Measurements from ENCODE around the gene HENMT1.
"Not testable (repeated sequence)": the region's sequence is repeated elsewhere in the genome, so short reads cannot be mapped to it uniquely, and the experiment has no call there.

HENMT1 gene

DNA sequence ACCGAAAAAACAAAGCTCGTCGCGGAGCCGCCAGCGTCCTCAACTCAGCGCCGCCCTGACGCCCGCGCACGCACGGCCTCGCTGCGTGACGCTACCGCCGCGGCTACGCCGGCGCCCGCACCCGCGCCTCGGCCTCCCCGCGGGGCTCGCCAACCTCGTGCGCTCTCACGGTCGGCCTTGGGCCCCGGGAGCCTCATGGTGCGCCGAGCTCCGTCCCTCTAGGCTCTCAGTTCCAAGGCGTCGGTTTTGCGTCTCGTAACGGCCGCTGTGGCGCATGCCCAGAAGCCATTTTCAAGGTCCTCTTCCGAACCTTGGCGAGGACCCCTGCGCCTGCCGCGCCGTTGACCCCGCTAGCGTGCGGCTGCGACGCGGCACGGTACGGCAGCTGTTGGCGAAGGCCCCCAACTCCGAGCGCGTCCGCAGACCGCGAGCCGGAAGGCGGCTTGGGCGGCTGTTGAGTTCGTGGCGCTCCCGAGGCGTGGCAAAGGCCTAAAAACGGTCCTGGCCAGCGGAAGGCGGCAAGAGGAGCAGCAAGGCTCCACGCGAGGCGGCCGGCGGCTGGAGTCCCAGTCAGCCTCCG, at the start of gene HENMT1:
TSS of gene HENMT1 (minus strand) at position 64 of the 580 bp plus-strand sequence. CDS start 1,209 bp downstream, outside the sequence.
- DNase-seq (ENCODE audit: low read depth in 4 of 4, low spot score in 1 of 4) = peak; percentile 52 to 64 (median 62)

DNA sequence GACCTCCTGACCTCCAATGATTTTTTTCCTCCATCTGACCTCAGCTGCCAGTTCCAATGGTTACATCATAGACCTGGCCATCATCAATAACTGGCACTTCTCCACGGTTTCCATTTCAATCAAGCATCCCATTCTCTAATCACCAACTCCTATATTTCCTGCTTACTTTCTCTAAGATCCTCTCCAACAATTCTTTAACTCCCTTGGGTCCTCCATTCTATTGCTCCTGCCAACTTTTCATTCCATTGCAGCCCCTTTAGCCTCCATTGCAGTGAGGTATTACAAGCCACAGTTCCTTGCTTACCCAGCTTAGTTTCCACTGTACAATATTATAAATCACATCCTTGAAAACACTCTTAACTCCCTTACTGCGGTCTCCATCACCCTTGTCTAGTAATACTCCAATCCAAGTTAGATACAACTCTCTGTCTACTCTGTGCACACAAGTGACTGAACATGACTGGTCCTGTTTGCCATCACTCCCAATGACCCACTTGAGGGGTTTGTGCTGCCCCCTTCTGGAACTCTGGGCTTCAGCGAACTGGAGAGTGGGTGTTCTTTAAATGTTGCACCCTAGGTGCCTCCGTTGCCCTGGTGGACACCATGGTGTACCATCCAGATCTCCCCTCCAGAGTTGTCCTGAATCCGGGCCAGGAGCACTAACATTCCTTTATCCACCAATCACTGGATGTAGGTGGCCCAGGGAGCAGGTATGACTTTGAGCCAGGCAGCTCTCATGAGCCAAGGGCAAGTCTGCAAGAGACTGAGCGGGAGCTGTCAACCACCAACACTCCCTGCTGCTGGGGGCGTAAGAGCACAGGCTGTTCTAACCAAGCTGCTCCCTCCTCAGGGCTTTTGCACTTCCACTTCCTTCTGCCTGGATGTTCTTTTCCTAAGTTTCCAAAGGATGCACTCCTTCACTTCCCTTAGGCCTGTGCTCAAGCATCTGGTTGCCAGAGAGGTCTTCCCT, 48.1 kb upstream of the HENMT1 start:
- peak in 1 of 4 experiments; percentile 22 for DNase-seq (ENCODE audit: low read depth in 4 of 4, low spot score in 1 of 4)

DNA sequence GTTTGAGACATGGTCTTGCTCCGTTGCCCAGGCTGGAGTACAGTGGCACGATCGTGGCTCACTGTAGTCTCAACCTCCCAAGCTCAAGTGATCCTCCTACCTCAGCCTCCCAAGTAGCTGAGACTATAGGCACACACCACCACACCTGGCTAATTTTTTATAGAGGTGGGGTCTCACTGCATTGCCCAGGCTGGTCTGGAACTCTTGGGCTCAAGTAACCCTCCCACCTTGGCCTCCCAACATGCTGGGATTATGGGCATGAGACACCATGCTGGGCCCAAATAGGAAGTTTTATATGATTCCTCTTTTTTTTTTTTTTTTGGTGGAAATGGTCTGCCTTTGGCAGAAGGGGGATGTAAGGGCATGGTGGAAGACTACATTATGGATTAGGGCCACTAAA, 45.8 kb upstream of the HENMT1 start:
- DNase-seq (ENCODE audit: low read depth in 4 of 4, low spot score in 1 of 4) = no peak

DNA sequence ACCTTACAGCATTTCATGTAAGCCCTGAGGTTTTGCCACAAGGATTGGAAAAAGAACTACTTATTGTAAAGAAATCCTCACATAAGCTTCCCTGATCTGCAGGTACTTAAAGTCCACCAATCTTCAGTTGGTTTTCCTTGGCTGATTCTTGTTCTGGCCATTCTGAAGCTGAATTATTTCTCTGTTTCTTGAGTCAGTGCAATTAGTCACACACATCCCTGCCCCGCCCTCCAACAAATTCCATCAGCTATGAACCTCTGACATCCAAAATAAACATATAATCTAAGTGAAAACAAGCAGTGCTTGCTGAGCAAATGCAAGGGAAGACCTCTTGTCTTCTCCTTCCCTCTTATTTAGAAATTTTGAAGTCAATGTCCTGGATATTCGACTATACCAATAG, 43.6 kb upstream of the HENMT1 start:
- DNase-seq (ENCODE audit: low read depth in 4 of 4, low spot score in 1 of 4) = no peak

DNA sequence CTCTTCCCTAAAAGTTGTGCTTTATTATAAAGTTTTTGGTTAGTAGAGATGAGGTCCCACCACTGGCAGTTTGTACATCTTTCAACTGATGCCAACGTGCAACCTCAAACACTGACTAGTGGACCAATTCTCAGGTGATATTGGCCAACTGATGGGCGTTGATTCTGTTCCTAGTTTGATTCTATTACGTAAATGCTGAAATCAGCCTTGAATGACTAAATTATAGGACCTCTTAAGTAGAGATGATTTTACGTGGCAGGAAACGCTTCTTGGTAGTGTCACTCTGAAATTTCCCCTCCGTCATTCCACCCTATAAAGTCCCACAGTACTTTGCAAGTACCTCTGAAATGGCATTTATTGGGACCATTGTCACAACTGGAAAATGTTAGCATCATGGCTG, 43.0 kb upstream of the HENMT1 start:
- DNase-seq (ENCODE audit: low read depth in 4 of 4, low spot score in 1 of 4) = no peak

DNA sequence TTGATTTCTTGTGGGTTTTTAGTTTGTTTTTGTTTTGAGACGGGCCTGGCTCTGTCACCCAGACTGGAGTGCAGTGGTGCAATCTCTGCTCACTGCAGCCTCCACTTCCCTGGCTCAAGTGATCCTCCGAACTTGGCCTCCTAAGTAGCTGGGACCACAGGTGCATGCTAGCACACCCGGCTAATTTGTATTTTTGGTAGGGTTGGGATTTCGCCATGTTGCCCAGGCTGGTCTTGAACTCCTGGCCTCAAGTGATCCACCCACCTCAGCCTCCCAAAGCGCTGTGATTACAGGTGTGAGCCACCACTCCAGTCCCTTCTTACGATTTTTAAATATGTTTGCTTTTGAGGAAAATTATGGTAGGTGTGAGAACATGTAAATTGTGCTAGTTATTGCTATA, 41.2 kb upstream of the HENMT1 start:
- not testable (repeated sequence) for DNase-seq (ENCODE audit: low read depth in 4 of 4, low spot score in 1 of 4)

DNA sequence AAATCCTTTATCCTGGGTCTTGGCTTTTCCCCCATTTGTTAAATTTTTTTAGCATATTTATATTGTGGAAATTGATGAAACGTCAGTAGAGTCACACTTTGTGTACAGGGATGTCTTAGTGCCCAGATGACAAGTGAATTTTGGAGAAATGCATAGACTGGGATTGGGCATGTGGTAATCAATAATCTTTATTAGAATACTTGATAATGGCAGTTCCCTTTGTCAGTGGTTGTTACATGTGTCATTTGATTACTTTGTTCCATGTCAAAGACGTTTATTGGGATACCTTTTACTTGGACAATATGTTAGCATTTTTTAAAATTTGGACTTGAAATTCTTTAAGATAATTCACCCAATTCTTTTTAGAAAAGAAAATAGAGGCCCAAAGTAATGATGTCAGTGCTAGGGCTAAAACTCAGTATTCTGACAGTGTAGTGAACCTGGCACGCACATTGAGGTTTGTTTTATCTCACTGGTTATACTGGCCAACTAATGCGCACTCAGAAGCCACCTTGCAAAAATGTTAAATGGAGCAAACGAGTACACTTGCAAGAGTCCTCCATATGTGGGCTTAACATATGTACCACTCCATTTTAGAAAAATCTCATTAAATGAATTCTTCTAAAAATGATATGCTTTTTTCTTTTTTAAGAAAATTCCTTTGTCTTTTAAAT, 40.4 kb upstream of the HENMT1 start:
- no peak for DNase-seq (ENCODE audit: low read depth in 4 of 4, low spot score in 1 of 4)

DNA sequence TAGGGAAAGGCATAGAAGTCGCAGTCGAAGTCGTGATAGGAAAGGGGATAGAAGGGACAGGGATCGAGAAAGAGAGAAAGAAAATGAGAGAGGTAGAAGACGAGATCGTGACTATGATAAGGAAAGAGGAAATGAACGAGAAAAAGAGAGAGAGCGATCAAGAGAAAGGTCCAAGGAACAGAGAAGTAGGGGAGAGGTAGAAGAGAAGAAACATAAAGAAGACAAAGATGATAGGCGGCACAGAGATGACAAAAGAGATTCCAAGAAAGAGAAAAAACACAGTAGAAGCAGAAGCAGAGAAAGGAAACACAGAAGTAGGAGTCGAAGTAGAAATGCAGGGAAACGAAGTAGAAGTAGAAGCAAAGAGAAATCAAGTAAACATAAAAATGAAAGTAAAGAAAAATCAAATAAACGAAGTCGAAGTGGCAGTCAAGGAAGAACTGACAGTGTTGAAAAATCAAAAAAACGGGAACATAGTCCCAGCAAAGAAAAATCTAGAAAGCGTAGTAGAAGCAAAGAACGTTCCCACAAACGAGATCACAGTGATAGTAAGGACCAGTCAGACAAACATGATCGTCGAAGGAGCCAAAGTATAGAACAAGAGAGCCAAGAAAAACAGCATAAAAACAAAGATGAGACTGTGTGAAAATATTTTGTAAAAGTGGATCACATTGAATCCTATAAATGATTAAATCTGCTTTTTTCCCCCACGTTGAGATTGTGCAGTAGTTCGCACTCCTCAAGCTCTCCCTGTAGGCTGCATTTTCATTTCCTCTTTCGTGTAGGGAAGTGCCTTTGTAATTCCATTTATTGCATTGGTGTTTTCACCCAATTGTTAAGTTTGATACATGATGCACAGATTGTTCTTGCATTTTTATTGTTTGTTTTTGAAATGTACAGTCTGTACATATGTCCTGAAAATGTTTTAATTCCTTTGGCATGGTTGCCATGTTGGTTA, 38.8 kb upstream of the HENMT1 start:
- no peak for DNase-seq (ENCODE audit: low read depth in 4 of 4, low spot score in 1 of 4)

DNA sequence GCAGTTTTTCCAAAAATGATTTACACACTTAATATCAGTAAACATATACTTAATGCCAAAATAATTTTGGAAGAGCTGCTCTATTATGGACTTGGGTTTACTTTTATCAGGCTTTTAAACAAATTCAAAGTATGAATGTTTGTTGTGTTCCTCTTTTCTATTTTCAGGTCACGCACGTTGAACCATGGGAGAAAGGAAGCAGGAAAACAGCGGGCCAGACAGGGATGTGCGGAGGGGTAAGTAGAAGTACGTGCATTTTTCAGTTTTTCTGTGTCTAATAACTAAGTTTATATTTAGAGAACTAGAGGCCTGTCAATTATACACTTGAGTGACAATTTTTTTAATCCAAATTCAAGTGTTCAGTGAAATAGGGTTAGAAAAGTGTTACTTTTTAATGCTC, 34.6 kb upstream of the HENMT1 start:
- no peak for DNase-seq (ENCODE audit: low read depth in 4 of 4, low spot score in 1 of 4)

DNA sequence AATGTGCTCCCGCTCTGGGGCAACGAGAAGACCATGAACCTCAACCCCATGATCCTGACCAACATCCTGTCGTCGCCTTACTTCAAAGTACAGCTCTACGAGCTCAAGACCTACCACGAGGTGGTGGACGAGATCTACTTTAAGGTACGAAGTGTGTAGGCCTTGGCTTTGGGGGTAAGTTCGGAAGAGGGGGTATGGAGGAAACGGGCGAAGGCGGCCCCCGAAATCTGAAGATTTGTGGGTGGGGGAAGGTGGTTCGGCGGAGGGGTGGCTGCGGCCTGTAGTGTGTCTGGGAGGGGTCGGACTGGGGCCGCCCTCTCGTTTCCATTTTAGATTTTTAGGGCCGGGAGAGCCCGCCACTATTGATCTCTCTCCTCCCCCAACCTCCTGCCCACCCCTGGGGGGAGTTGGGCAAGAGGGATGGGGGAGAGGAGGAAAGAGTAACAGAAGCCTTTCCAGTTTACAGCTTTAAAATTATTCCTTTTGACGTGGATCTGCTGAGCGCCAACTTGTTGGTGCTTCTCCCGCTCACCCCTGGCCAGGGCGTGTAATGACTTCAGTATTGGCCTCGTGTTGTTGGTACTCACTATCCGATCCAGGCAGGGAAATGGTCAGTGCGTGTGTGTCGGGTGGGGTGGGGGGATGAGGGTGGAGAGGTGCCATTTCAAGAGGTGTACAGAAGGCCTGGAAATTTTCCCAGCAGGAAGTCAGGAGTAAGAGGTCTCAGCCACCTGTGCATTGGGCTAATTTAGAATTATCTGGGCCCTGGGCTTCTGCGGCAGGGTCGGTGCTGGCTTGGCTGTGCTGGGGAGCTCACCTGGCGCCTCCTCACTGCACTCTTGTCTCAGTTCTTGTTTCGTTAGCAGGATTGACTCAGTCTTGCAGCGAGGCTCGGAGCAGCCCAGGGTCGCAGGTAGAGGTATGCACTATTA, 32.1 kb upstream of the HENMT1 start:
- peak; percentile 30 to 49 (median 42) for DNase-seq (ENCODE audit: low read depth in 4 of 4, low spot score in 1 of 4)

DNA sequence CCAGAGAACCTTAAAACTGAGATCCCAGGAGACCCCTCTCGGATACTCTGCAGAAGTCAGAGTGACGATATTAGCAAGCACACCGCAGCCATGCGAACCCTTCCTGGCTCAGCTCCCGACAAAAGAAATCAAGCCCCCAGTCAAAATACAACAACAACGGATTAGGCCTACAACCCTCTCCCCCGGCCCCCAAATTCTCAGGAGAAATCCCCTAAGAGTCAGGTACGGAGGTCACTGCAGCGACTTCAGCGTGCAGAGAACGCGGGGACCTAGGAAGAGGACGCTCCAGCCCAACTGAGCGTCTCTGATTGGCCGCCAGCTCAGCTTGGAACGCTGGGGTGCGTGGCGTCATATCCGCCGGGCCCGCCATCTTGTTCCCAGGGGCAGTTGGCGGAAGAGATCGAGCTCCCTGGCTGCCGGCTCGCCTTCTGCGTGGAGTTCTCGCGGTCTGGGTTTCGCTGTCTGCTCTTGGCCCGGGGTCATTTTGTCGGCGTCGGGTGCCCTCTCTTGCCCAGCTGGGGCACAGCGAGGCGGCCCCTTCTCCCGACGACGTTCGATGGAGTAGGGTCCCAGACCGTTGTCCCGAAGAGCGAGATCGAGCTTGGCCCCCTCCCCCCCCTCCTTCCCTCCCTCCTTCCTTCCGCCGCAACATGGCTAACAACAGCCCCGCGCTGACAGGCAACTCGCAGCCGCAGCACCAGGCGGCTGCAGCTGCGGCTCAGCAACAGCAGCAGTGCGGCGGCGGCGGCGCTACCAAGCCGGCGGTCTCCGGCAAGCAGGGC, 31.2 kb upstream of the HENMT1 start, which contains the start of gene PRPF38B:
TSS of gene PRPF38B (plus strand) at position 369 of the 782 bp plus-strand sequence. CDS start at position 651, 282 bp downstream.
- DNase-seq (ENCODE audit: low read depth in 4 of 4, low spot score in 1 of 4) = peak; percentile 69 to 91 (median 82)

DNA sequence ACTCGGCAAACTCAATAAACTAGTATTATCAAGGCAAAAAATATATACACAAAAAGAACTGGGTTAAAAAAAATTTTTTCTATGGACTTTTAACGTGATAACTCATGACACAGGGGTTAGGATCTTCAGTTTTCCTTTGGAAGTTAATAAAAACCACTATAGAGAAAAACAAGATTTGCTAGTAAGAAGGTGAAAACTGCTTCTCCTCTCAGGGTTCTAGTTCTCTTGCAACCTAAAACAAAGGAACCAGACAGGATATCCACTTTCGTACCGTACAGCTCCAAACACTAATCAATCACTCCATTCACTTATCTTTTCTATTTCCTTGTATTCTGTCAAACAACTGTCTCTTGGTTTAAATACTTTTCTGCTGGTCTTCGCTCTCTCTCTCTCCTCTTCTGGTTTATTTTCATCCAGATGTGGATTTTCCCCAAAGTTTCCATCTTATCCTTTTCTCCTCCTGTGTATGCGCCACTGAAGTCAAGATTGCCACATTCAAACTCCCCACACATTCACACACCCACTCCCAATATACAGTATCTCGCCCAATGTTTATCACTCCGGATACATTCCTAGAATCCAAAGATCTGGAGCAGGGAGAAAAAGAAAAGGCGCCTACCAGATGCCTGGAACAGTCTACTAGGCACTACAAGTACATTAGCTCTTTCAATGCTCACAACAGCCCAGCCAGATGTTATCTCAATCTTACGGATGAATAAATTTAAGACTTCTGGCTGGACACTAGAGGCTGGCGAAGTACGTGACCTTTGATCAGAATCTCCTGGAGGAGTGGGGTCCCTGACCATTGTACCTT, 30.4 kb upstream of the HENMT1 start:
- DNase-seq (ENCODE audit: low read depth in 4 of 4, low spot score in 1 of 4) = no peak

DNA sequence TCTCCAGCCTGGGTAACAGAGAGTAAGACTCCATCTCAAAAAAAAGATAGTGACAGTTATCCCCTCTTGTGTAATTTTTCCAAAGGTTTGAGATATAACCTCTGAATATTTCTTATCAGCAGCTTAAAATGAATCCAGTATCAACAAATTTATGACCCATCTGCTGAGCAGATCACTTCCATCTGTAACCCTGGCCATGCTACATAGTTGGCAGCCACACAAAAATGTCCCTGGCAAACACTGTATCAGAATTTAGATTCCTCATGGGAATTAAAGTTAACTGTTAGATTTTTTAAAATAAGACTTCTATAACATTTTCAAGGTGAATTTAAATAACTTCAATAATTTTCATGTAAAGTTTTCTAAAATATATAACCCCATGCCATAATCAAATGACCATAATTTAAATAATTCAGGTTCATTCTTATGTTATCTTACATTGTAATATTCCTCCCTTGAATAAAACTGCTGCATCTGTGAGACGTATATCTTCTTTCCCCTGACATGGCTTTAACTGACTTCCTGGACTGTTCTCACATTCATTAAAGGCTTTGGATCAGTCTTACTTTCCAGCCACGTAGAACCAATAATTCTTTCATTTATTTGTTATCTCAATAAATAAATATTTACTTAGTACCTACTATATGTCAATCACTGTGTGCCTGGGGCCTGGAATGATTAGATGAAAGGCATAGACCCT, 25.9 kb upstream of the HENMT1 start:
- DNase-seq (ENCODE audit: low read depth in 4 of 4, low spot score in 1 of 4) = no peak

DNA sequence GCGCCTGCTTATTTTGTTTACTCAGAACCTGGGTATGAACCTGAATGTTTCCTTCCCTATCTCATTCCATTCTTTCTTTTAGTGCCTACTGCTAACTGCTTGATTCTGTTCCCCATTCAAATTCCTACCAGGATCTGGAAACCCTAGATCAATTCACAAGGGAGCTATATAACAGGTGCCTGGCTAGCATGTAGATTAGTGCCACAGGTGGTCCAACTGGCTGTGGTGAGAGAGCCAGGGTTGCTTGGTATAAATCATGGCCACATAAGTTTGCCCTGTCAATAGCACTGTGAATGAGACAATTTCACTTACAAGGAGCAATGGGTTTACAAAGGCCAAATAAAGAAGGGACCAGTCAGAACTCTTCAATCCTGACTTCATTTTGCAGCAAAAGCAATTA, 24.6 kb upstream of the HENMT1 start:
- DNase-seq (ENCODE audit: low read depth in 4 of 4, low spot score in 1 of 4) = no peak

DNA sequence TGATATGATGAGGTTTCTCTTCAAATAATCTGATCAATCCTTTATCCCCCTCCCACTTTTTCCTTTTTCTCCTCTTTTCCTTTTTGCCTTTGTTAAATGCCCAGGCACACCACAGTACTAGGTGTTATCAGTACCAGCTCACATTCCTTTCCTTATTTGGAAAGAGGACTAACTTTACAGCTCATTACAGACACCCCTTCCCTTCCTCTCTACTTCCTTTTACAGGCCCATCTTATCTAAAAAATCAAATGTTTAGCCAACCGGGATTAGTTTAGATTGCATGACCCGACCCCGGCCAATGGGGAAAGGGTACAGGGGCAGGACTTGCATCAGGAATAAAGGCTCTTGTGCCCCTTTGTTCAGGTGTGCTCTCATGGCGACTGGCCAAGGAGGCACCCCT, 20.8 kb upstream of the HENMT1 start:
- DNase-seq (ENCODE audit: low read depth in 4 of 4, low spot score in 1 of 4) = not testable (repeated sequence)

DNA sequence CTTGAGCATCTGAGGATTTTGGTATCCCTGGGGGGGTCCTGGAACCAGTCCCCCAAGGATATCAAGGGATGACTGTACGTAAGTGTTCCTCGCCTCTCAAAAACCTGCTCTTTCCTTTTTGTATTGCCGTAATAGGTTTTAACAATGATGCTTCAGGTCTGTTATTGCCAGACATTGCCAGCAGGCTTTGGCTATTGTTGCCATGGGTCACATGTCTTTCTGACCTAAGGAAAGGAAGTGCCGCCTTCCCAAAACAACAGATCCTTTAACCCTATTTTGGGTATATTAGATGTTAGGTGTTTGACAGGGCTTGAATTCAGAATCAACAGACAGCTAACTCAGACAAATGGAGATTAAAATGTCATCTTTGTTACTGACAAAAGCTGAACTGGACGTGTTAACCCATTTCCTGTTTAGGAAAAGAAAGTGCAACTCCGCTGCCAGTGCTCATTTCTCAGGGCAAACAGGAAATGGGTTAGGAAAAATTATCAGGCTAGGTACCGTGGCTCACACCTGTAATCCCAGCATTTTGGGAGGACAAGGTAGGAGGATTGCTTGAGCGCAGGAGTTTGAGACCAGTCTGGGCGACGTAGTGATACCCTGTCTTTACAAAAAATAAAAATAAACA, 18.8 kb upstream of the HENMT1 start:
- no peak for DNase-seq (ENCODE audit: low read depth in 4 of 4, low spot score in 1 of 4)

DNA sequence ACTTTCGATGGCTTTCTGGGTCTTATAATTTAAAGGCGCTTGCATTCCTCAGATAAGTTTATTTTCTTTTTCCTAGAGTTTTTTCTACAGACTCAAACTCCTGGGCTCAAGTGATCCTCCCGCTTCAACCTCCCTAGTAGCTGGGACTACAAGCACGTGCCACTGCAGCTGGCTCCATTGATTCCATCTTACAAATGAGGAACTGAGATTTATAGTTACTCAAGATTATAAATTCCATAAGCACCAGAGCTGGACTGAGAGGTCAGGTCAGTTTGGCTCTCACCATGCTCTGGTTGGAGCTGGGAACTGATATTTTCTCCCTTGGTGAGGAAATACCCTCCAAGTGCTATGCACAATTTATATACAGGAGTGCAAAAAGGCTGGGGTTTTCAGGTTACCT, 17.8 kb upstream of the HENMT1 start:
- no peak for DNase-seq (ENCODE audit: low read depth in 4 of 4, low spot score in 1 of 4)
